Subcutaneous abdominal adipose tissue (tissue), 5 donors: ENCODE data around the gene EYS.

Experiments used
- H3K27ac ChIP-seq: one replicate; pipeline ENCODE4 v1.7.0; 2013; ENCODE audit warnings: low read depth, mild to moderate bottlenecking, inconsistent platforms, low read length, moderate library complexity
- H3K27me3 ChIP-seq, 5 donors: one replicate each; pipeline ENCODE4 v1.7.0; 2013; ENCODE audit warnings: low read length in 5 of 5, inconsistent platforms in 1 of 5; ENCODE audit not compliant: control insufficient read depth in 5 of 5, insufficient read depth in 4 of 5
- H3K36me3 ChIP-seq, 5 donors: one replicate each; pipeline ENCODE4 v1.7.0; 2013; ENCODE audit warnings: low read length in 5 of 5; ENCODE audit not compliant: control insufficient read depth in 5 of 5, insufficient read depth in 5 of 5
- H3K4me1 ChIP-seq, 5 donors: one replicate each; pipeline ENCODE4 v1.7.0; 2013; ENCODE audit warnings: low read length in 5 of 5, mild to moderate bottlenecking in 3 of 5, moderate library complexity in 1 of 5; ENCODE audit not compliant: control insufficient read depth in 5 of 5, insufficient read depth in 5 of 5
- H3K4me3 ChIP-seq, 5 donors: one replicate each; pipeline ENCODE4 v1.7.0; 2013; ENCODE audit warnings: low read length in 5 of 5, low read depth in 1 of 5
- H3K9ac ChIP-seq, 5 donors: one replicate each; pipeline ENCODE4 v1.7.0; 2013; ENCODE audit warnings: low read length in 5 of 5, mild to moderate bottlenecking in 4 of 5, moderate library complexity in 3 of 5
- H3K9me3 ChIP-seq, 5 donors: one replicate each; pipeline ENCODE4 v1.7.0; 2013; ENCODE audit warnings: low read length in 5 of 5; ENCODE audit not compliant: control insufficient read depth in 5 of 5
- donor health status: healthy.
- donor health status: healthy.
- donor health status: healthy.
- donor health status: healthy.
- donor health status: healthy.

The EYS gene

DNA sequence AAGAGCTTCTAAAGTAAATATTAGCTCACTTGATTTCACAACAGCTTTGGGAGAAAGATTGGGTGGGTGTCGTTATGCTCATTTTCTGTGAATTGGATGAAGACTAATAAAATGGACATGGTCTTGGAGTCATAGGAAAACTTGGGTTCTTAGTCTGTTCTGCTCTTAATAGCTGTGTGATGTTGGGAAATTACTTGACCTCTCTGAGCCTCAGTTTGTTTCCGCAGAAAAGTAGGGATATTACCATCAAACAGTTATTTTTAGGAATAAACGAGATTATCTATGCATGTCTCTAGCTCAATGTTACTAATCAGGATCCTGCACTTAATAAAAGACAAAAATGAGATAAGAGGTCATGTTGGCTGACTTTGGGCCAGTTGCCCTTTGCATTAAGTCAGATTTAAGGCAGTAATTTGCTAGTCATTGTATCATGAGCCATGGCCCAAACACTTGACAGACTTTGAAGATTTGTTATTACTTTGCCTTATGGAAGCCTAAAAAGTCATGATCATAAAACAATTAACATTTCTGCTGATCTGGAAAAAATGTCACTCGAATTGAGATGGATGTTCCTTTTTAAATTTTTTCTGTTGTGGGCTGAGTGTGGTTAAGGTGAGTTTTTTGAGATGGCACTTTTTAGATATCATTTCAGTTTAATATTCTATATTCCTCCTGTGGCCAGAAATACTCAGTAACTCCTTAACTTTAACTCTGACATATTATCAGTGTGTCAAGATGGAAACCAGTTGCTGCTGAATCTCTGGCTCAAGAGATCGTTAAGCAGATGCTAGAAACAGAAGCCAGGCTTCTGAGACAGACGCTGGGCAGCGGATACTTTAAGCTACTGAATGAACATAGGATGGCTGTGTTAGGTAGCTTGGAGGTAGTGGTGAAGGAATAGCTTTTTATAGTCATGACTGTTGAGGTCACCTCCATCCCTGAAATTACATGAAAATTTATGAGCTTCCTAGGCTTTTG lies 1779.8 kb downstream of the EYS start:
- no peak overlapping the region for H3K9ac ChIP-seq
- no peaks in the 10 kb centered on the region for H3K27me3 ChIP-seq
- H3K36me3 ChIP-seq = no peaks in the 10 kb centered on the region
- no peaks in the 10 kb centered on the region for H3K9me3 ChIP-seq
- H3K4me3 ChIP-seq = no peak overlapping the region
- no peaks in the 10 kb centered on the region for H3K4me1 ChIP-seq
- H3K27ac ChIP-seq = no peak overlapping the region

DNA sequence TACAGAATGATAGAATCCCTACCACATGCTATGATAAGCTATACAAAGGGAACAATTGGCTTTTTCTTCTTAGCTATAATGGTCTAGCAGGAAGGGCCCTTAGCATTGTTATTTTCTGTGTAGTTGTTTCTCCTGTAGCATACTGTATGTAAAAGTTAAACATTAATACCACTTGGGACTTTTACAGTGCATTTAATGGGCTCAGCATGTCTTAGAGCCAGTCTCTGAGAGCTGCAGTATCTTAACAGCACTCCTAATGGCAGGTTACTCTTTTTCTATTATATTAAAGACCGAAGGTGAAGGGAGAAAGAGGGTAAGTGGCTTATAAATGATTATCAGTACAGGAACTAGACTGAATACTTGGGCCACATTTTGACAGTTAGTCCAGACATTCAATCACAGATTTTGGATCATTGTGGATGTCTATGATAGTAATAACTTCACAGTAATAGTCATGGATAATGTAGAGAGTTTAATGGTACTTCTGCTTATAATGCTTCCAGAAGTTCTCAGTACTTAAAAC lies 1780.7 kb downstream of the EYS start:
- Histone ChIP-seq H3K9ac (no peak overlapping the region), H3K27ac (no peak overlapping the region), H3K9me3 (no peaks in the 10 kb centered on the region), H3K27me3 (no peaks in the 10 kb centered on the region), H3K4me3 (no peak overlapping the region), H3K36me3 (no peaks in the 10 kb centered on the region), H3K4me1 (no peaks in the 10 kb centered on the region)

DNA sequence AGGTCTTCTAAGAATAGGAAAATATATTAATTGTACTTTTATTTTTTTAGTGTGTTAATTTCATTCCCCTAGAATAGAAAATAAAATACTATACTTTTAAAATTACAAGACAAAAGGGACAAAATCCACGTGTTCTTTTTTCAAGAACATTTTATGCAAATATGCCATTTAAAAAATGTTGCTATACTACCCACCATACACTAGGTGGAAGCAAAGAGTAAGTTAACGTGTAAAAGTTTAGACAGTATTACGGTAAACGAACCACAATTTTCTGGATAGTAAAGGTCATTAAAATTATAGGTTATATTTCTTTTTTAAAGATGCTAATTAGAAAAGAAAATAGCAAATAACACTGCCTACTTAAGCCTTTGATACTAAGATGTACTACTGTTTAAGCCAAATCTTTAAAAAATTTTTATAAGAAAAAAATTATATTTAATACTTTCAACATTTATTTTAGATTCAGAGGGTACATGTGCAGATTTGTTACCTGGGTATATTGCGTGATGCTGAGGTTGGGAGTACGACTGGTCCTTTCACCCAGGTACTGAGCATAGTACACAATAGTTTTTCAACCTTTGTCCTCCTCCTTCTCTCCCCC lies 1783.8 kb downstream of the EYS start:
- H3K4me3 ChIP-seq = no peak overlapping the region
- no peaks in the 10 kb centered on the region for H3K4me1 ChIP-seq
- H3K36me3 ChIP-seq = no peaks in the 10 kb centered on the region
- no peak overlapping the region for H3K27ac ChIP-seq
- H3K9me3 ChIP-seq = no peaks in the 10 kb centered on the region
- H3K9ac ChIP-seq = no peak overlapping the region
- no peaks in the 10 kb centered on the region for H3K27me3 ChIP-seq

DNA sequence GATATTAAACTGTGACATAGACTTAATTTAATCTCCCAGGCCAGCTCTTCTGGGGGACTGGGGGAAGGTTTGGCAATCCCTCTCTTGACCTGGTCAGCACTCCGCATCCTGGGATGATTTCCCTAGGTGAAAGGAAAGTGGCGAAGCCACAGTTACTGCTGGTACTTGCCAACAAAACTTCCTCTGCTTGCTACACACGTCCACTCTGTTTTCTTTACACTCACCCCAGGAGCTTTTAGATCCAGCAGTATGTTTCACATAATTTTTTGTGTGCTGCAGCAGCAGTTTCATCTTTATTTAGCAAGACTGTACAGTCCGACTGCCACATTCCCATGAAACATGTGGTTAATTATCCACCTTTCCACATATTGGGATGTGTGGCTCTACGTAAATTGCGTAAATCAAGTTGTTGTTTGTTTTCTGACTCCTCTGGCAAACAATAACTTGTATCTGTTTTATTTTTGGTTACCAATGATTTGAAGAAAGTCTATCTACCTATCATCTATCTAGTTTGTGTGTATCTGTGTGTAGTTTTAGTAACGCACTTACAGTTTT lies 1787.4 kb downstream of the EYS start:
- no peaks in the 10 kb centered on the region for H3K27me3 ChIP-seq
- no peak overlapping the region for H3K4me3 ChIP-seq
- no peaks in the 10 kb centered on the region for H3K9me3 ChIP-seq
- no peak overlapping the region for H3K27ac ChIP-seq
- H3K36me3 ChIP-seq = no peaks in the 10 kb centered on the region
- H3K9ac ChIP-seq = no peak overlapping the region
- H3K4me1 ChIP-seq = no peaks in the 10 kb centered on the region

DNA sequence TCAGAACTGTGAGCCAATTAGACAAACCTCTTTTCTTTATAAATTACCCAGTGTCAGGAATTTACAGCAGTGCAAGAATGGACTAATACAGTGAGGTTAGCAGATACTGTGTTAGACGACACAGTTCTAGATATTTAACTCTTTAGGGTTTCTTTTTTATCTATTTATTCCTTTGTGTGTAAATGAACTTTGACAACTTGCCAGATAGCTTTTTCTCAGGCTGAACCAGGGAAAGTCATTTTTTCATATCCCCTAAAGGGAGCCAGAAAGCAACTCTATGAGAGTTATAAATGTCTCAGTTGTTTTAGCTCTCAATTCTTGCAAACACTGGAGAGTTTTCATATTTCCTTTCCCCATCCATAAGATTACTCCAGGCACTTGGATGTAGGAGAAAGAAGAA lies 1794.1 kb downstream of the EYS start:
- H3K9ac ChIP-seq = no peak overlapping the region
- no peaks in the 10 kb centered on the region for H3K27me3 ChIP-seq
- no peaks in the 10 kb centered on the region for H3K9me3 ChIP-seq
- H3K4me1 ChIP-seq = peaks cover 0 to 7% (median 5%) of the 10 kb centered on the region in 5 donors
- H3K27ac ChIP-seq = no peak overlapping the region
- no peak overlapping the region for H3K4me3 ChIP-seq
- no peaks in the 10 kb centered on the region for H3K36me3 ChIP-seq

DNA sequence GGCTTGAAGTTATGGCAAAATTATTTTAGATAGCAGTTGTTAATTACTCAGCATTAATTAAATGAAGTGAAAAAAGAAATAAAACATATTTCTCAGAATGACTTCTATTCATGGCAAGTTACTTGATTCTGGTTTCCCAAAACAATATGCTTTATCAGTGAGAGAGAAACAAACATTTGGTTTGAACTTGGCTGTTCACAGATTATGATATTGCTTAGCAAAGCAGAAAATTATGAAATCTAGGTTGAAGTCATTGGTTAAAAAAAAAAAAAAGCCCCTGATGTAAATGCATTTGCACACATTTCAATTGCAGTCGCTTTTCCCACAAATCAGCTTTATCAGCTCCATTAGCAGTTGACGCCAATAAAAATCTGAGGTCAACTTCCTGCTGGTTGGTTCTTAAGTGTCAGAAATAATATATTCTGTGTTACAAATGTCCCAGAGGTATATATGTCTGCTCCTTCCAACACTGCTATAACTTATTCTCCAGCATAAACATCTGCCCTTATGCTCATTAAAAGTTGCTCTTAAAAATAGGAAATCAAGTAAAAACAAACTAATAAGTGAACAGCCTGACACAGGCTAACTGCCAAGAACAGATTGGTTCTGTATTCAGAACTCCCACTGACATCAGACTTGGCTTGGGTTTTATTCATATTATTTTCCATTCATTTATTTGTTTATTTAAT lies 1796.0 kb downstream of the EYS start:
- no peak overlapping the region for H3K27ac ChIP-seq
- H3K36me3 ChIP-seq = no peaks in the 10 kb centered on the region

DNA sequence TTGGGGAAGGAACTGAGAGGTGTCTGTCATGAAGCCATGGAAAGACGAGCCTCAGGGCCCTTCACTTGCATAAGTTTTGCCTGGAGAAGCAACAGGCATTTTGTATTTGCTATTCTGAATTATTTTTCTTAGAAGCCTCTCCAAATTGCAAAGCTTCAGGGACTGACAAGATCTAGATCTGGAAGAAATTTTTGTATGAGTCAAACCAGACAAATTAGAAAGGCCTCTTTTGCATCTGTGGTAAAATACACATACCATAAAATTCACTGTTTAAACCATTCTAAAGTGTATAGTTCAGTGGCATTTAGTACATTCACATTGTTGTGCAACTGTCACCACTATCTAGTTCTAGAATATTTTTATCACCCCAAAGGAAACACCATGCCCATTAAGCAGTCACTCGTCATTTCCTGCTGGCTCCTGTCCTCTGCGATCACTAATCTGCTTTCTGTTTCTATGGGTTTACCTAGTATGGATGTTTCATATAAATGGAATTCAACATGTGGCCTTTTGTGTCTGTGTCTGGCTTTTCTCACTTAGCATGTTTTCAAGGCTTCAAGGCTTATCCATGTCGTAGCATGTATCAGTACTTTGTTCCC lies 1802.3 kb downstream of the EYS start:
- H3K36me3 ChIP-seq = no peaks in the 10 kb centered on the region
- peaks cover 0 to 3% (median 0%) of the 10 kb centered on the region in 5 donors for H3K4me1 ChIP-seq
- H3K9ac ChIP-seq = no peak overlapping the region
- no peak overlapping the region for H3K27ac ChIP-seq
- no peak overlapping the region for H3K4me3 ChIP-seq
- H3K9me3 ChIP-seq = no peaks in the 10 kb centered on the region
- no peaks in the 10 kb centered on the region for H3K27me3 ChIP-seq

More for the DNA sequence above, 1796.0 kb downstream of the EYS start:
- Histone ChIP-seq H3K4me3 (no peak overlapping the region), H3K4me1 (peaks cover 0 to 7% (median 5%) of the 10 kb centered on the region in 5 donors), H3K27me3 (no peaks in the 10 kb centered on the region), H3K9me3 (no peaks in the 10 kb centered on the region), H3K9ac (no peak overlapping the region)

DNA sequence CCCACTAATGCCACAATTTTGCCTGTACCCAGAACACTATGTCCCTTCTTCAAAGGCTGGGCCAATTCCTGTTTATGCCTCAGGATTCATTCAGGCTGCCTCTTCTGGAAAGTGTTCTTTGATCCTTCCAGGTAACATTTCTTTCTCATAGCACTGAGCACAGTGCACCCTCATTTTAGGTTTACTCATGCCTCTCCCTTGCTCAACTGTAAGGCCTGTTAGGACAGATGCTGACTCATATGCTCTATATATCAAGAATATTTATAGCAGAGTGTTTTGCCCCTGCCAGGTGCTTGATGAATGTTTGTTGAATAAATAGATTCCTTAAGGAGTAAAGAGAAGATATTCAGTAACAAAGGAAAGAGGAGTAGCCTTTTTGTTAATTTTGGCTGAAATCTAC lies 1807.5 kb downstream of the EYS start:
- Histone ChIP-seq H3K9ac (no peak overlapping the region), H3K27me3 (no peaks in the 10 kb centered on the region), H3K4me1 (peaks cover 0 to 2% (median 0%) of the 10 kb centered on the region in 5 donors), H3K27ac (no peak overlapping the region), H3K36me3 (no peaks in the 10 kb centered on the region), H3K9me3 (no peaks in the 10 kb centered on the region), H3K4me3 (no peak overlapping the region)

DNA sequence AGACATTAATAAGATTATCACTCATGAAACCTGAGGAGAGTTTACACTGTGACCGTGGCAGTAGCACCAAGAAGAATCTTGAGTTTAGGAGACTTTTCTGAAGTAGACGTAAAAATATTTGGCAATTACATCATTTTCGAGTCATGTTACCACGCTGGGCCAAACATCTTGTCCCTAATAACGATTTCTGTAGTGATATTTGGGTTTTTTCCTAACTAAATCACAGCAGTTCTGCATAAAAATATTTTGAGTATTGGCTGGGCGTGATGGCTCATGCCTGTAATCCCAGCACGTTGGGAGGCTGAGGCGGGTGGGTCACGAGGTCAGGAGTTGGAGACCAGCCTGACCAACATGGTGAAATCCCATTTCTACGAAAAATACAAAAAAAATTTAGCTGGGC lies 1809.1 kb downstream of the EYS start:
- no peaks in the 10 kb centered on the region for H3K36me3 ChIP-seq
- H3K4me3 ChIP-seq = no peak overlapping the region
- peaks cover 0 to 4% (median 0%) of the 10 kb centered on the region in 5 donors for H3K9me3 ChIP-seq
- H3K4me1 ChIP-seq = no peaks in the 10 kb centered on the region
- H3K27ac ChIP-seq = no peak overlapping the region
- H3K27me3 ChIP-seq = no peaks in the 10 kb centered on the region
- H3K9ac ChIP-seq = no peak overlapping the region
